ENCODE results near the gene TCF3. TPM values are rescaled to one million over a fixed set of nuclear protein-coding genes. Genes with fewer than 3 reads are reported as not detected.

Gene TCF3
- polyA plus RNA-seq, 3 donors = 81.6 to 91.5 (median 87.9) TPM

GRCh38 chr19:1613808-1614570, 38.4 kb downstream of the TCF3 start:
- DNase-seq (ENCODE audit: low read depth in 3 of 3, low spot score in 2 of 3) = no peak

- DNase-seq (ENCODE audit: low read depth in 3 of 3, low spot score in 2 of 3) = no peak
Measured at GRCh38 chr19:1613146-1613545, 39.3 kb downstream of the TCF3 start.

GRCh38 chr19:1612114-1613086, 40.0 kb downstream of the TCF3 start:
- DNase-seq (ENCODE audit: low read depth in 3 of 3, low spot score in 2 of 3) = no peak

GRCh38 chr19:1611353-1611752, 41.1 kb downstream of the TCF3 start:
- no peak for DNase-seq (ENCODE audit: low read depth in 3 of 3, low spot score in 2 of 3)

GRCh38 chr19:1610579-1610978, 41.8 kb downstream of the TCF3 start:
- no peak for DNase-seq (ENCODE audit: low read depth in 3 of 3, low spot score in 2 of 3)

GRCh38 chr19:1609680-1610474, 42.5 kb downstream of the TCF3 start:
- no peak for DNase-seq (ENCODE audit: low read depth in 3 of 3, low spot score in 2 of 3)

- DNase-seq (ENCODE audit: low read depth in 3 of 3, low spot score in 2 of 3) = no peak
Measured at GRCh38 chr19:1609103-1609396, 43.4 kb downstream of the TCF3 start.

- no peak for DNase-seq (ENCODE audit: low read depth in 3 of 3, low spot score in 2 of 3)
Measured at GRCh38 chr19:1608359-1609102, 43.9 kb downstream of the TCF3 start.

- no peak for DNase-seq (ENCODE audit: low read depth in 3 of 3, low spot score in 2 of 3)
Measured at GRCh38 chr19:1606138-1606651, 46.2 kb downstream of the TCF3 start.

- DNase-seq (ENCODE audit: low read depth in 3 of 3, low spot score in 2 of 3) = peak; percentile 87 to 90 (median 90)
Measured at GRCh38 chr19:1605236-1606137, 46.9 kb downstream of the TCF3 start, which contains the start of gene UQCR11. UQCR11 (minus strand) TSS chr19:1605462; CDS start chr19:1605409, 53 bp downstream.

GRCh38 chr19:1602091-1602707, 50.2 kb downstream of the TCF3 start:
- no peak for DNase-seq (ENCODE audit: low read depth in 3 of 3, low spot score in 2 of 3)

- DNase-seq (ENCODE audit: low read depth in 3 of 3, low spot score in 2 of 3) = no peak
Measured at GRCh38 chr19:1601613-1602064, 50.8 kb downstream of the TCF3 start.

- DNase-seq (ENCODE audit: low read depth in 3 of 3, low spot score in 2 of 3) = no peak
Measured at GRCh38 chr19:1599460-1599846, 53.0 kb downstream of the TCF3 start.

GRCh38 chr19:1598777-1599459, 53.5 kb downstream of the TCF3 start:
- no peak for DNase-seq (ENCODE audit: low read depth in 3 of 3, low spot score in 2 of 3)

- no peak for DNase-seq (ENCODE audit: low read depth in 3 of 3, low spot score in 2 of 3)
Measured at GRCh38 chr19:1593501-1593772, 59.0 kb downstream of the TCF3 start.

GRCh38 chr19:1592755-1593500, 59.5 kb downstream of the TCF3 start, which contains the start of gene MBD3:
MBD3 (minus strand) TSS chr19:1592865; CDS start chr19:1592631, 234 bp downstream.
- DNase-seq (ENCODE audit: low read depth in 3 of 3, low spot score in 2 of 3) = peak; percentile 80 to 89 (median 85)

- peak in 2 of 3 donors; percentile 68 to 71 for DNase-seq (ENCODE audit: low read depth in 3 of 3, low spot score in 2 of 3)
Measured at GRCh38 chr19:1592024-1592754, 60.2 kb downstream of the TCF3 start.

Measured in right renal cortex interstitium (tissue), 3 donors.